D721Med (cell line): ENCODE data around the gene C17orf113.

ENCODE experiments used
- DNase-seq: peaks from one replicate; pipeline ENCODE4 v3.0.0; 2011; ENCODE audit warnings: low spot score; ENCODE audit not compliant: insufficient read length
- FAIRE-seq: peaks from 2 replicates; lab custom pipeline; 2011; peaks lifted over from hg19 to GRCh38; lab: Jason Lieb, UNC
- TF ChIP-seq, protein P1 (sequence below): IDR thresholded peaks from 2 replicates; pipeline ENCODE4 v1.5.1; 2012; ENCODE audit warnings: mild to moderate bottlenecking, control low read depth; ENCODE audit not compliant: insufficient read depth; ENCODE audit errors: missing control alignments

Gene C17orf113

GRCh38 chr17:42078396-42079043 lies 28.1 kb upstream of the C17orf113 start:
- TF ChIP-seq, protein P1, sequence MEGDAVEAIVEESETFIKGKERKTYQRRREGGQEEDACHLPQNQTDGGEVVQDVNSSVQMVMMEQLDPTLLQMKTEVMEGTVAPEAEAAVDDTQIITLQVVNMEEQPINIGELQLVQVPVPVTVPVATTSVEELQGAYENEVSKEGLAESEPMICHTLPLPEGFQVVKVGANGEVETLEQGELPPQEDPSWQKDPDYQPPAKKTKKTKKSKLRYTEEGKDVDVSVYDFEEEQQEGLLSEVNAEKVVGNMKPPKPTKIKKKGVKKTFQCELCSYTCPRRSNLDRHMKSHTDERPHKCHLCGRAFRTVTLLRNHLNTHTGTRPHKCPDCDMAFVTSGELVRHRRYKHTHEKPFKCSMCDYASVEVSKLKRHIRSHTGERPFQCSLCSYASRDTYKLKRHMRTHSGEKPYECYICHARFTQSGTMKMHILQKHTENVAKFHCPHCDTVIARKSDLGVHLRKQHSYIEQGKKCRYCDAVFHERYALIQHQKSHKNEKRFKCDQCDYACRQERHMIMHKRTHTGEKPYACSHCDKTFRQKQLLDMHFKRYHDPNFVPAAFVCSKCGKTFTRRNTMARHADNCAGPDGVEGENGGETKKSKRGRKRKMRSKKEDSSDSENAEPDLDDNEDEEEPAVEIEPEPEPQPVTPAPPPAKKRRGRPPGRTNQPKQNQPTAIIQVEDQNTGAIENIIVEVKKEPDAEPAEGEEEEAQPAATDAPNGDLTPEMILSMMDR: no peak
- no peak for DNase-seq
- FAIRE-seq: no peak

- FAIRE-seq (no peak), DNase-seq (no peak)
- TF ChIP-seq, protein P1: no peak
Observed at GRCh38 chr17:42077755-42078154, 27.4 kb upstream of the C17orf113 start.

DNA sequence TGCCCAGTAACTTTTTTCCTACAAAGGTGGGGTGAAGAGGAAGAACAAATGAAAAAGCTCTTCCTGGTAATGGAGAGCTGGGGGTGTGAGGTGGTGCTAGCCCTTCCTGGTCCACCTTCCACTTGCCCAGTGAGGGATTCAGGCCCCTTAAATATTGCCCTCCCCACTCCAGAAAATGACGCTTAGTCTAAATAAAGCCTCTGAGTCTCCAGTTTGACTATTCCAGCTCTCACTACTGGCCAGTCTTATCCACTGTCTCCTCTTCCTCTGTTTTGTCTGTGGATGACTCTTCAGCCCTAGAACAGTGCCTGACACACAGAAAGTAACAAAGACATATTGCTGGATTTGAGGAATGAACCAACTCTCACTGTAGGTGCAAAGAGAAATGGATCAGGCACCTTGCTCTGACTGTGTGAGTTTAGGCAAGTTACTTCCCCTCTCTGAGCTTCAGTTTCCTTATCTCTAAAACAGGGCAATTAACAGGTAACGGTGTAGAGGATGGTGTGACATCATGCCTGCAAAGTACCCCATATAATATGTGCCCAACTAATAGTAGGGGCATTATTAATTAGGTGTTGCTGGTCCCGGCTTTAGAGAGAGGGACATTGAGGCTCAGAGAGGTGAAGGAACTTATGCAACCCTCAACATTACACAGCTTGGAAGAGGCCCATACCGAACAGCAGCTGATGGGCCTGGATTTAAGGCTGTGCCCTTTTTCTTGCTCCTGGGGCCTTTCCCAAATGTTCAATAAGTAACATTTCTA lies 26.6 kb upstream of the C17orf113 start:
- TF ChIP-seq, protein P1: no peak
- FAIRE-seq (no peak), DNase-seq (no peak)

DNA sequence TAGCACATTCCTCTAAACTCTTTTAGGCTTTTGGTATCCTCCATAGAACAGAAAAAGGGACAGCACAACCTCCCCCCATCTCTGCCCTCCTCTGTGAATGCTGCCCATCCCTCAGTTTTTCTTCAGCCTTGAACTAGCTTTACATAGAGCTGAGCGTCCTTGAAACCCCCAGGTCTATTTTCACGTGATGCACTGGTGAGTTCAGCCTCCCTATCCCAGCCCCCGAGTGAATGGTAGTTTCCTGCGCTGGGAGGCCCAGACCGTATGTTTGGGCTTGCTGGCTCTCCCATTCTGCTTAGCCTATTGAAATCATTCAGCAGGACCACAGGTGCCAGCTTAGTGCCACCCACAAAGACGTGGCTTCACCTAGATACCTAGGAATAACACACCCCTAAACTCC lies 25.4 kb upstream of the C17orf113 start:
- TF ChIP-seq, protein P1: no peak
- FAIRE-seq (no peak), DNase-seq (no peak)

- TF ChIP-seq, protein P1: no peak
- no peak for DNase-seq
- no peak for FAIRE-seq
Observed at GRCh38 chr17:42072323-42073187, 22.2 kb upstream of the C17orf113 start.

DNA sequence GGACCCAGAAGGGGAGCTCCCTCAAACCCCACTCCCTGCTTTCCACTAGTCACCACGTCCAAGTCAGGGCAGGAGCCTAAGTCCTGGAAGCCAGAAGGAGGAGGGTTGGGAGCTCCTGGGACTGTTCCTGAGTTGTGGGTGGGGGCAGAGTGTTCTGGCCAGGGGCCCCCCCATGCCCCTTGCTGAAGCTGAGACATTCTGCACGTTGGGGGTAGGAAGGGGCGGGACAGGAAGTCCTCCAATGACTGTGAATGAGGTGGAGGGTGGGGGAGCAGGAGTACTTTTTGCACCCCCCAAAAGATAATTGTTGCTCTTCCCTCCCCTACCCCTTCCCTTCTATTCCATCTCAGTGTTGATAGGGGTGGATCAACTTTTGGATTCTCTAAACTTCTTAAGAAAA lies 21.4 kb upstream of the C17orf113 start:
- TF ChIP-seq, protein P1: no peak
- no peak for FAIRE-seq
- no peak for DNase-seq
